PC-3 (cell line): Measurements from ENCODE around the gene KRT81.

Source experiments
- EZH2phosphoT487 ChIP-seq: fragments of 300-600 bp; sonication (generic); IDR thresholded peaks from 2 replicates; pipeline ENCODE4 v1.6.1; 2018; ENCODE audit warnings: mild to moderate bottlenecking, antibody characterized with exemption, low read length, borderline replicate concordance
- TF ChIP-seq, protein P1 (sequence below): fragments of 300-600 bp; sonication (generic); conservative IDR thresholded peaks from 2 replicates; pipeline ENCODE4 v1.5.1; 2017; ENCODE audit warnings: antibody characterized with exemption, low read depth, mild to moderate bottlenecking, low read length

DNA sequence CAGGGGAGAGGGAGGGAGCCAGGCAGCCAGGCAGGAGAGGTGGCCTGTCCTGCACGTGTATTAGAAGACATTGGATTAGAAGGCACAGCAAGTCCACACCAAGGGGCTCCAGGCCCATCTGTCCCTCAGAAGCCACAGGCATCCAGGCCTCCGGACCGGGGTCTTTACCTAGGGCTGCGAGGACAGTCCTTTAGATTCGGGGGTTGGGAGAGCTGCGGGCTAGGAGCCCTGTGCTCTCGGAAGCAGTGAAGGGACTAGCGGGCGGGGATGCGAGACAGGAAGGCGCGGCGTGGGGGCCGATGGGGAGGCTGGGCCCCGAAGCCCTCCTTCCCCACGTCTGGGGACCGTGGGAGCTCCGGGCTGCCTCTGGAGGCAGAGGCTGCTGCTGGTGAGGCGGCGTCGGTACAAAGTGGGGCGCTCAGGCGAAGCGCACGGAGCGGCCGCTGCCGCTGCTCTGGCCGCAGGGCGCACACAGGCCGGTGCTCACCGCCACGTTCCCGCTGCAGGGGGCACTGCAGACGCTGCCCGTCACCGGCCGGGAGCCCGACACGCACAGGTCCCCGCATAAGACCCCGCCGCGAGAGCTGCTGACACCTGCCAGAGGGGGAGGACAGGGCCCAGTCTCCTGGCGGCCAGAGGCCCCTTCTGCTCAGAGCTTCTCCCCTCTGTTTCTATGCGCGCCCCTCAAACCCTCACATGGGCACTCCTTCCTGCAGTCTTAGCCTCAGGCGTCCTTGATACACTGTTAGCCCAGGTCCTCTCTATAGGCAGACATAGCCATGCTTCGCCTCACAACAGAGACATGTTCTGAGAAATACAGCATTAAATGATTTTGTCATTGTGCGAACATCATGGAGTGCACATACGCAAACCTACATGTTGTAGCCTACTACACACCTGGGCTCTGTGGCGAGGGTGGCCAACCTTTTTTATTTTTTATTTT, 41.0 kb downstream of the KRT81 start:
- TF ChIP-seq, protein P1, sequence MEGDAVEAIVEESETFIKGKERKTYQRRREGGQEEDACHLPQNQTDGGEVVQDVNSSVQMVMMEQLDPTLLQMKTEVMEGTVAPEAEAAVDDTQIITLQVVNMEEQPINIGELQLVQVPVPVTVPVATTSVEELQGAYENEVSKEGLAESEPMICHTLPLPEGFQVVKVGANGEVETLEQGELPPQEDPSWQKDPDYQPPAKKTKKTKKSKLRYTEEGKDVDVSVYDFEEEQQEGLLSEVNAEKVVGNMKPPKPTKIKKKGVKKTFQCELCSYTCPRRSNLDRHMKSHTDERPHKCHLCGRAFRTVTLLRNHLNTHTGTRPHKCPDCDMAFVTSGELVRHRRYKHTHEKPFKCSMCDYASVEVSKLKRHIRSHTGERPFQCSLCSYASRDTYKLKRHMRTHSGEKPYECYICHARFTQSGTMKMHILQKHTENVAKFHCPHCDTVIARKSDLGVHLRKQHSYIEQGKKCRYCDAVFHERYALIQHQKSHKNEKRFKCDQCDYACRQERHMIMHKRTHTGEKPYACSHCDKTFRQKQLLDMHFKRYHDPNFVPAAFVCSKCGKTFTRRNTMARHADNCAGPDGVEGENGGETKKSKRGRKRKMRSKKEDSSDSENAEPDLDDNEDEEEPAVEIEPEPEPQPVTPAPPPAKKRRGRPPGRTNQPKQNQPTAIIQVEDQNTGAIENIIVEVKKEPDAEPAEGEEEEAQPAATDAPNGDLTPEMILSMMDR = no peak
- TF ChIP-seq EZH2phosphoT487 = no peak
